Caco-2 (cell line): ENCODE results near the gene ATXN1. TPM values are rescaled to one million over a fixed set of nuclear protein-coding genes. Genes with fewer than 3 reads are reported as not detected.

Experiments used
- BruUV-seq: library from RNA; stranded (reverse); fragments of 400-500 nt; replicated peaks from 2 replicates; lab custom pipeline; 2021; lab: Mats Ljungman, UMichigan
- CTCF ChIA-PET: fragments of 300-600 bp; sonication (Branson Sonifier 250); formaldehyde crosslinking; loops from one replicate; lab custom pipeline; 2022; ENCODE audit warnings: antibody characterized with exemption; lab: Charles Lee
- POLR2A ChIA-PET: fragments of 300-600 bp; sonication (Branson Sonifier 250); formaldehyde crosslinking; loops from one replicate; lab custom pipeline; 2022; ENCODE audit warnings: antibody characterized with exemption; lab: Charles Lee
- DNase-seq, 2 experiments: peaks; one replicate each; pipeline versions ENCODE4 v3.0.0 to v3.0.0-alpha.2; 2020 to 2022
- H3K27me3 ChIP-seq: replicated peaks from 2 replicates; pipeline ENCODE4 v1.6.0; 2011; ENCODE audit warnings: low read length; ENCODE audit not compliant: control insufficient read depth, insufficient read depth
- H3K36me3 ChIP-seq: 2 replicates; pipeline ENCODE4 v1.5.1; 2011; ENCODE audit warnings: low read length; ENCODE audit not compliant: control insufficient read depth, insufficient read depth
- H3K4me1 ChIP-seq: fragments of 250-450 bp; sonication (Bioruptor Pico); 2 replicates; pipeline ENCODE4 v1.5.1; 2020; ENCODE audit warnings: mild to moderate bottlenecking
- H3K4me3 ChIP-seq: 2 replicates; pipeline ENCODE4 v1.5.1; 2011; ENCODE audit warnings: low read depth, mild to moderate bottlenecking, control low read depth, low read length
- H3K9me3 ChIP-seq: fragments of 250-450 bp; sonication (Bioruptor Pico); 2 replicates; pipeline ENCODE4 v1.5.1; 2020; ENCODE audit warnings: mild to moderate bottlenecking, moderate library complexity
- H3K27ac Mint-ChIP-seq: one replicate; pipeline ENCODE4 v1.8.0; 2022; ENCODE audit warnings: mixed read lengths; ENCODE audit not compliant: unreplicated experiment
- H3K27me3 Mint-ChIP-seq: one replicate; pipeline ENCODE4 v1.8.0; 2022; ENCODE audit warnings: mixed read lengths; ENCODE audit not compliant: insufficient read depth, unreplicated experiment
- H3K36me3 Mint-ChIP-seq: one replicate; pipeline ENCODE4 v1.8.0; 2022; ENCODE audit warnings: mild to moderate bottlenecking, mixed read lengths; ENCODE audit not compliant: insufficient read depth, unreplicated experiment
- H3K4me1 Mint-ChIP-seq: one replicate; pipeline ENCODE4 v1.8.0; 2022; ENCODE audit warnings: low read depth, mixed read lengths; ENCODE audit not compliant: unreplicated experiment
- H3K4me3 Mint-ChIP-seq: one replicate; pipeline ENCODE4 v1.8.0; 2022; ENCODE audit warnings: mild to moderate bottlenecking, moderate library complexity, mixed read lengths; ENCODE audit not compliant: unreplicated experiment
- H3K9me3 Mint-ChIP-seq: one replicate; pipeline ENCODE4 v1.8.0; 2022; ENCODE audit warnings: mixed read lengths; ENCODE audit not compliant: unreplicated experiment
- intact Hi-C: fragments of 100-400 bp; cut with micrococcal nuclease; formaldehyde crosslinking; loops from one replicate; pipeline ENCODE4 v1.10.0; 2022; ENCODE audit not compliant: unreplicated experiment
- total RNA-seq: library from RNA; stranded (reverse); gene quantifications from 2 replicates; pipeline ENCODE4 v1.2.3, GENCODE V29; 2022
- TF ChIP-seq, protein P1 (sequence below), 2 experiments: fragments of 200-600 bp in 1 of 2; IDR thresholded peaks; 1 replicate in 1 of 2; 2 replicates in 1 of 2; pipeline versions ENCODE4 v1.5.1 to v1.8.0; 2011 to 2022; ENCODE audit warnings: antibody characterized with exemption in 1 of 2, control low read depth in 1 of 2, inconsistent platforms in 1 of 2, low read depth in 1 of 2, low read length in 1 of 2, mild to moderate bottlenecking in 1 of 2, moderate library complexity in 1 of 2; ENCODE audit not compliant: insufficient read depth in 1 of 2, severe bottlenecking in 1 of 2, unreplicated experiment in 1 of 2

ATXN1 gene
- total RNA-seq, 1 experiment from 2014 or later = 14.2 TPM

DNA sequence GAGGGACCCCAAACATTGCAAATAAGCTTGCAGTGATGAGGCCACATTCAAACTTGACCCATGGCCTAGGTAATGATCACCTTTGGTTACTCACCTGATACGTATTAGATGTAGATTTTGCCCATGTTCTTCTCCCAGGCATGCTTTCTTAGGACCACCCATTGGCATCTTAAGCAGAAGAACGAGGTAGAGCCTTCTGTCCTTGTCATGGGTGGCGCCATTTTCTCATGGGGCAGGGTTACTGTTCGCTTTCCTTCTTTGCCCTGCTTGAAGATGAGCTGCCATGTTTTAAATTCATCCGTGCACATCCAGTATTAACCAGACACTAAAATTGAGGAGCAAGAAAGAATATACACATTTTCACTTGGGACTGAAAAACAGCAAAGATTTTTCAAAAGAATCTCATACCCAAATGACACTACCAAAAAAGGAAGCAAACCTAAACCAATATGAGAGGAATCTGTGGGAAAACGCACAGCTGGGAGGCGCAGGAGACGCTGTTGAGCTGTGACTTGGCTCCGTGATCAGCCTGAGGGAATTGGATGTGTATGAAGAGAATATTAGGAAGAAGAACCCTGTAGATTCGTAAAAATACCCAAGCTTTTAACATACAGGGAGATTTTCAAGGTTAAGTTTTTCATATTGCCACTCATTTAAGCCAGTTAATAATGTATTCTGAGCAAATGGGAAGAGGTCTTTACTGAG lies 486.2 kb downstream of the ATXN1 start:
- H3K36me3 Mint-ChIP-seq = no peaks in the 10 kb centered on the region
- peaks cover 19% of the 10 kb centered on the region for H3K4me1 Mint-ChIP-seq
- no peaks in the 10 kb centered on the region for H3K36me3 ChIP-seq
- no peaks in the 10 kb centered on the region for H3K9me3 Mint-ChIP-seq
- intact Hi-C loops = no loop called here
- no peaks in the 10 kb centered on the region for H3K27me3 ChIP-seq
- no peak overlapping the region for H3K4me3 Mint-ChIP-seq
- no peak overlapping the region for H3K27ac Mint-ChIP-seq
- no peaks in the 10 kb centered on the region for H3K9me3 ChIP-seq
- TF ChIP-seq, protein P1, sequence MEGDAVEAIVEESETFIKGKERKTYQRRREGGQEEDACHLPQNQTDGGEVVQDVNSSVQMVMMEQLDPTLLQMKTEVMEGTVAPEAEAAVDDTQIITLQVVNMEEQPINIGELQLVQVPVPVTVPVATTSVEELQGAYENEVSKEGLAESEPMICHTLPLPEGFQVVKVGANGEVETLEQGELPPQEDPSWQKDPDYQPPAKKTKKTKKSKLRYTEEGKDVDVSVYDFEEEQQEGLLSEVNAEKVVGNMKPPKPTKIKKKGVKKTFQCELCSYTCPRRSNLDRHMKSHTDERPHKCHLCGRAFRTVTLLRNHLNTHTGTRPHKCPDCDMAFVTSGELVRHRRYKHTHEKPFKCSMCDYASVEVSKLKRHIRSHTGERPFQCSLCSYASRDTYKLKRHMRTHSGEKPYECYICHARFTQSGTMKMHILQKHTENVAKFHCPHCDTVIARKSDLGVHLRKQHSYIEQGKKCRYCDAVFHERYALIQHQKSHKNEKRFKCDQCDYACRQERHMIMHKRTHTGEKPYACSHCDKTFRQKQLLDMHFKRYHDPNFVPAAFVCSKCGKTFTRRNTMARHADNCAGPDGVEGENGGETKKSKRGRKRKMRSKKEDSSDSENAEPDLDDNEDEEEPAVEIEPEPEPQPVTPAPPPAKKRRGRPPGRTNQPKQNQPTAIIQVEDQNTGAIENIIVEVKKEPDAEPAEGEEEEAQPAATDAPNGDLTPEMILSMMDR (IDR thresholded peaks at IDR 0.05; ENCODE audit: insufficient read depth in 1 of 2, low read depth in 1 of 2, low read length in 1 of 2, severe bottlenecking in 1 of 2, unreplicated experiment in 1 of 2) = no peak
- peaks cover 17% of the 10 kb centered on the region for H3K4me1 ChIP-seq
- H3K4me3 ChIP-seq = no peak overlapping the region
- POLR2A ChIA-PET = no interaction called here
- no TSS peak for BruUV-seq
- H3K27me3 Mint-ChIP-seq = no peaks in the 10 kb centered on the region
- CTCF ChIA-PET = no interaction called here
- DNase-seq = no peak

DNA sequence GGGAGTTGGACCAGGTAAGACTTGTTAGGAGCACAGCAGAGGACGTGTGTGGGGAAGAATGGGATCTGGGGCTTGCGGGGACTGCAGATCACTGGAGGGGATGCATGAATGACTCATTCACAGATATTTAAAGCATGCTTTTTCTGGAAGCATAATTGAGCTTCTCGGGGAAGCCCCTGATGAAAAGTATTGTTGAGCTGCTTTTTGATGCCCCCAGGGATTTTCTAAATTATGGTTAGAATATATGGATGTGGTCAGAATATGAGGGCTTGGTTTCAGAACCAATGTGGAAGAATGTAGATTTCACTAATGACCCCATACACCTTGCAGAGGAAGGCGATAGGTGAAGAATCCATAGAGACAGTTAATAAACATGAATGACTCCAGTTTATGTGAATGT lies 486.8 kb downstream of the ATXN1 start:
- intact Hi-C loops = no loop called here
- BruUV-seq = no TSS peak
- POLR2A ChIA-PET = no interaction called here

DNA sequence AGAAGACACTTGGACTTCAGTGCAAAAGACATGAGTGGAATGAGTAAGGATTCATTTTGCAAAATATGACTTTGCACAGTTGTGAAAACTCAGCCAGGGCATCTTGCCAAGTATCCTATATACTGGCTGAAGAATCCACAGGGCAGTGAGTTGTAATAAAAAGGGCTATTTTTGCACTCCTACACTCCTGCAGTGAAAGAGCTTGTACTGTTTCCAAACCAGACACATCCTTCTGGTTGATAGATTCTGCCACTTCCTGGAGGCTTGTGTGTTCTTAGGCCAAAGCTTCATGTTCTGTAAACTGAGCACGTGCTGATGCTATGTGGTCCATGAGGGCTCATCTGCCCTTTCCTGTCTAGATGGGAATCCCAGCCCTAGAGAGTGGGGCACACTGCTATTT lies 488.0 kb downstream of the ATXN1 start:
- intact Hi-C loops = no loop called here
- Histone ChIP-seq H3K27me3 (no peaks in the 10 kb centered on the region), H3K36me3 (no peaks in the 10 kb centered on the region), H3K9me3 (no peaks in the 10 kb centered on the region), H3K4me3 (no peak overlapping the region), H3K4me1 (peaks cover 16% of the 10 kb centered on the region)
- DNase-seq = no peak
- CTCF ChIA-PET = no interaction called here
- Mint-ChIP-seq H3K36me3 (no peaks in the 10 kb centered on the region), H3K4me3 (no peak overlapping the region), H3K27me3 (no peaks in the 10 kb centered on the region), H3K4me1 (peaks cover 17% of the 10 kb centered on the region), H3K27ac (no peak overlapping the region), H3K9me3 (no peaks in the 10 kb centered on the region)
- no TSS peak for BruUV-seq
- TF ChIP-seq, protein P1 (IDR thresholded peaks at IDR 0.05; ENCODE audit: insufficient read depth in 1 of 2, low read depth in 1 of 2, low read length in 1 of 2, severe bottlenecking in 1 of 2, unreplicated experiment in 1 of 2) = no peak
- POLR2A ChIA-PET = no interaction called here

More for the DNA sequence above, 486.8 kb downstream of the ATXN1 start:
- Mint-ChIP-seq H3K4me1 (peaks cover 19% of the 10 kb centered on the region), H3K36me3 (no peaks in the 10 kb centered on the region), H3K4me3 (no peak overlapping the region), H3K27me3 (no peaks in the 10 kb centered on the region), H3K9me3 (no peaks in the 10 kb centered on the region), H3K27ac (no peak overlapping the region)
- peaks cover 17% of the 10 kb centered on the region for H3K4me1 ChIP-seq
- TF ChIP-seq, protein P1 (IDR thresholded peaks at IDR 0.05; ENCODE audit: insufficient read depth in 1 of 2, low read depth in 1 of 2, low read length in 1 of 2, severe bottlenecking in 1 of 2, unreplicated experiment in 1 of 2) = no peak
- CTCF ChIA-PET = no interaction called here
- no peak overlapping the region for H3K4me3 ChIP-seq
- H3K27me3 ChIP-seq = no peaks in the 10 kb centered on the region
- H3K9me3 ChIP-seq = no peaks in the 10 kb centered on the region
- no peaks in the 10 kb centered on the region for H3K36me3 ChIP-seq
- DNase-seq = no peak
